ENCODE measurements around the gene DIS3L2.

The DIS3L2 gene

DNA sequence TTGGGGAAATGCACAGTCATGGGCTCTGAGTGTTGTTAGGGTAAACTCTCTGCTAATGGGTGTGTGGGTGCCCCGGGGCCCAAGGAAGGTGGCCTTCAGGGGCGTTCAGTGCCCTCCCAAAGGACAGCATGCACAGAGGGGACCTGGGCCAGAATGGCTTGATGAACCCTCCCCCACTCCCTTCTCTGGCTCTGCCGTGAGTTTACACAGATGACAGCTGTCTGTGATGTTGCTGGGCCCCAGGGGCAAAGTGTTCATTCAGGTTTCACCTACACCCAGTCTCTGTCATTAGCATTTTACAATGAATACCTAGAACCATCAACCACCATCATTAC is 38.5 kb upstream of the DIS3L2 start:
- no peak for TF ChIP-seq Cebpa-rat (IDR thresholded peaks at IDR 0.05)
- Histone ChIP-seq H4K20me1 (peaks cover 38% of the 10 kb centered on the region), H3K4me1 (peaks cover 46% of the 10 kb centered on the region), H3K27ac (no peak overlapping the region), H3K4me2 (peak overlapping the region; percentile 100; the same call in 1 of the 2 replicates), H3K9me3 (no peaks in the 10 kb centered on the region), H3K4me3 (no peak overlapping the region), H3K36me3 (peaks cover 30% of the 10 kb centered on the region; the same call in 1 of the 2 replicates), H3K9ac (no peak overlapping the region), H3K27me3 (peaks cover 38% of the 10 kb centered on the region)

DNA sequence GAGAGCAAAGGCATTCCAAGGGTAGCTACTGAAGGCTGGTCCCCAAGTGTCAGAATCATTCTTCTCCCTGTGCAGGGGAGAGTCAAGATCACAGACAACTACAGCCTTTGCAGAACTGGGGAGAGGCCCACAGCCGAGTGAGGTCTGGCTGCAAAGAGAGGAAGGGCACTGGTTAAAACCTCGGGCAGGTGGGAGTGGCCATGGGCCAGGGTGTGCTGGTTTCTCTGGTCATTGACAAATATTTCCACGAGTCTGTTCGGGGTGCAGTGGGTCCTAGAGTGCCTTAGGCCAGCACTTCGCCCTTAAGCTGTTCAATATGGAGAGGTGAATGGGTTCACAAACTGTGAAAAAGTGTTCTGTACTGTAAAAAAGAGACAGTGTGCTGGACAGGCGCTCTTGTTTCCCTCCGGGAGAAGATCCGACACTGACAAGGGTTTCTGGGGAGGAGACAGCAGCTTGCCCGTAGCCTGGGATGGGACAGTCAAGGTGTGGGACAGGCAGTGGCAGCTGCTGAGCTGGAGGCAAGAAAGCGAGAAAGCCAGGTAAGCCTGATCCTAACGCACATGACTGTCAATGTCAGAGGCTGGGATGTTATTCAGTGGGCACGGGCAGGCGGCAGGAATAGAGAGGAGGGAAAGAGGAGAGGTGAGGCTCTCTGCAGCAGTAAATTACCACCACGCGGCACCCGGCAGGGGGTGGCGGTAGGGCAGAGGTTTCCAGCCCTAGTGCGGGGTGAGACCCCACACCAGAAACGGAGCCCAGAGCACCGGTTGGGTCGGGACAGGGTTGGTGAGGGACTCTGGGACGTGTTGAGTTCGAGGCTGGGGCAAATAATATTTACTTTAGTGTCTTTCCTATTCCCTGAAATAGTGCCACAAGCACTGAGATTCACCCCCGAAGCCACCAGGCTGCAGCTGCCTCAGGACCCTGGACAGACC is 37.3 kb upstream of the DIS3L2 start:
- peak overlapping the region; percentile 100 for H3K4me2 ChIP-seq
- H3K4me3 ChIP-seq = peak overlapping the region; percentile 82
- H3K36me3 ChIP-seq = peaks cover 30% of the 10 kb centered on the region; the same call in 1 of the 2 replicates
- peaks cover 58% of the 10 kb centered on the region for H3K4me1 ChIP-seq
- peak overlapping the region; percentile 79 for H3K9ac ChIP-seq
- H3K27me3 ChIP-seq = peaks cover 41% of the 10 kb centered on the region
- peaks cover 38% of the 10 kb centered on the region for H4K20me1 ChIP-seq
- no peak for TF ChIP-seq Cebpa-rat (IDR thresholded peaks at IDR 0.05)
- no peak overlapping the region for H3K27ac ChIP-seq
- no peaks in the 10 kb centered on the region for H3K9me3 ChIP-seq

DNA sequence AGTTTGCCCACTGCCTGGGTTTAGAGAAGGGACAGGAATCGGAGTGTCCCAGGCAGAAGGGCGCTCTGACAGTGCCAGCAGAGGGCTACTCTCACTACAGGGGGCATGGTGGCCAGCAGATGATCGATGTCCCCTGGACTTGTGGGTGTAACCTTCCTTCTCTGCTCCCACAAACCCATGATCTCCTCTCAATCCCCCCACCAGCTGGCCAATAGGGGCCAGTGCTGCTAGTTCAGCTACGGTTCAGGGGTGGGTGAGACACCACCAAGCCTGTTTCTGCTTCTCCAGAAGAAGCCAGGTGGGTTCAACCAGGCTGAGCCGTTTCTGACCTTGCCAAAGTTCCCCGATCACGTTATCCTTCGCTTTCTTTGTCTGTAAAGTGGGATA is 36.6 kb upstream of the DIS3L2 start:
- Histone ChIP-seq H3K4me1 (peaks cover 65% of the 10 kb centered on the region), H3K4me3 (peak overlapping the region; percentile 82), H3K36me3 (peaks cover 30% of the 10 kb centered on the region; the same call in 1 of the 2 replicates), H3K9me3 (no peaks in the 10 kb centered on the region), H3K27ac (no peak overlapping the region), H3K4me2 (peak overlapping the region; percentile 100), H4K20me1 (peaks cover 38% of the 10 kb centered on the region), H3K9ac (peak overlapping the region; percentile 79), H3K27me3 (peaks cover 41% of the 10 kb centered on the region)
- no peak for TF ChIP-seq Cebpa-rat (IDR thresholded peaks at IDR 0.05)

- peak overlapping the region; percentile 69 for H3K27ac ChIP-seq
Observed at GRCh38 chr2:231925303-231926179, 36.0 kb upstream of the DIS3L2 start.

DNA sequence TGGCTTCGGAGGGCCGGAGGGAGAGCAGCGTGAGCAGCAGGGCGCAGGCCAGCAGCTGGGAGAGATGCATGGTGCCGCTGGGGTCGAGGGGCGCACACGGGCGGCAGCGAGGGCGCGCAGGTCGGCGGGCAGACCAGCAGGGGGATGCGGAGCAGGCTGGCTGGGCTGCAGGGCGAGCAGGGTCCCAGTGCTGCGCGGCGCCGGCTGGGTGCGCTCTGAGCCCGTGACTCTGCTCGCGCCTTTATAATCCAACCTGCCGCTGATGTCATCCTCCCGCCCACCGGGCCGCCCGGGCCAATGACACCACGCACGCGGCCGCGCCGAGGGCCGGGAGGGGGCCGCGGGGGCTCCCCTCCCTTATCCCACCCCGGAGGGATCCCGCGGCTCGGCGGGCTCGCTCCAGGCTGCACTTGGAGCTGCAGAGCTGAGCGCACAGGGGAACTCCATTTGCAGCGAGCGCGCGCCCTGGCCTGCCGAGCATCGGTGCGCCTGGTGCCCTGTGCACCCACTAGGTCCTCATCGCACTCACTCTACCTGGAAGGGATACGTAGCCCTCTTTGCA is 35.3 kb upstream of the DIS3L2 start, which contains the start of gene NPPC:
TSS of gene NPPC (minus strand) at position 217 of the 562 bp plus-strand sequence. CDS start at position 70, 147 bp downstream.
- Histone ChIP-seq H3K27me3 (peaks cover 41% of the 10 kb centered on the region), H3K4me3 (peak within 1 kb of the TSS; percentile 82)

More at GRCh38 chr2:231925303-231926179, 36.0 kb upstream of the DIS3L2 start:
- Histone ChIP-seq H3K27me3 (peaks cover 41% of the 10 kb centered on the region), H3K9ac (peak overlapping the region; percentile 79), H3K4me1 (peaks cover 71% of the 10 kb centered on the region), H4K20me1 (peaks cover 38% of the 10 kb centered on the region), H3K4me3 (peak overlapping the region; percentile 82), H3K36me3 (peaks cover 30% of the 10 kb centered on the region; the same call in 1 of the 2 replicates), H3K9me3 (no peaks in the 10 kb centered on the region), H3K4me2 (peak overlapping the region; percentile 100)
- no peak for TF ChIP-seq Cebpa-rat (IDR thresholded peaks at IDR 0.05)

DNA sequence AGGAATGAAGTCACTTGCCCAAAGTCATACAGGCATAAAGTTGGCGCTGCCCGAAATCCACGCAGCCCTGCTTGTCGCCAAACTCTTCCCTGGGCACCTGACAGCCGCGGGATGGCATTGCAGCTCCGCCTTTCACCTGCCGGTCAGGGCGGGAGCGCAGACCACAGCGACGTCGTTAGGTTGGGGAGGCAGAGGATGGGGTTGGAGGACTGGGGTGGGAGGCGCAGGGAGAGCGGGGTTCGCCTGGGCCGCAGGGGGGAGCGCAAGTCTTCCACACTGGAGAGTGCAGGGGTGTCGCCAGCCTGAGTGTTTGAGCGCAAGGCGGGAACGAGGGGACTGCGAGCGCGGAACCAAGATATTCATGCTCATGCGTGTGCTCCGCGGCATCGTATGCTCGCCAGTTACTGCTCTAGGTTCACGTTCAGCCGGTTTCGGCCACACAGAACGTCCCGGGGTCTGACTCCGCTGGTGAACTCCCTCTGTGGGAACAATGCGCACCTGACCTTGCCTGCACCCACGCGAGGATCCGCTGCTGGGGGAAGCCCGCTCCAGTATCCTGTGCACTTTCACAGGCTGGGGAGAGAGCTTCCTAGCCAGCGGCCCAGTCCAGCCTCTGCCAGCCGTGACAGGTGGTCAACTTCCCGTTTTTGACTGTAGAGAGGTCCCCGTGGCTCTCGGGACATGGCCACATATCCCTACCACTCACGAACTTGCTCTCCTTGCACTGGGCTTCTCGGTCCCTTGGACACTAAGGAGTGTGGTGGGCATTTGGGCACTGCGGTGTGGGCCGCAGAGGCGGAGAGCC is 34.5 kb upstream of the DIS3L2 start:
- Histone ChIP-seq H3K27ac (no peak overlapping the region), H3K4me3 (peak overlapping the region; percentile 82), H3K27me3 (peaks cover 41% of the 10 kb centered on the region), H3K36me3 (peaks cover 24% of the 10 kb centered on the region; the same call in 1 of the 2 replicates), H4K20me1 (peaks cover 38% of the 10 kb centered on the region), H3K9ac (no peak overlapping the region), H3K9me3 (no peaks in the 10 kb centered on the region), H3K4me1 (peaks cover 86% of the 10 kb centered on the region), H3K4me2 (peak overlapping the region; percentile 100)
- no peak for TF ChIP-seq Cebpa-rat (IDR thresholded peaks at IDR 0.05)

More for the DNA sequence above, 35.3 kb upstream of the DIS3L2 start, which contains the start of gene NPPC:
- H3K36me3 ChIP-seq = peaks cover 27% of the 10 kb centered on the region; the same call in 1 of the 2 replicates
- peaks cover 78% of the 10 kb centered on the region for H3K4me1 ChIP-seq
- H3K9me3 ChIP-seq = no peaks in the 10 kb centered on the region
- peak within 1 kb of the TSS; percentile 79 for H3K9ac ChIP-seq
- H4K20me1 ChIP-seq = peaks cover 38% of the 10 kb centered on the region
- H3K4me2 ChIP-seq = peak within 1 kb of the TSS; percentile 100
- TF ChIP-seq Cebpa-rat (IDR thresholded peaks at IDR 0.05) = no peak
- peak within 1 kb of the TSS; percentile 69 for H3K27ac ChIP-seq

- peaks cover 32% of the 10 kb centered on the region for H4K20me1 ChIP-seq
- no peak for TF ChIP-seq Cebpa-rat (IDR thresholded peaks at IDR 0.05)
- peak overlapping the region; percentile 82; the same call in 1 of the 2 replicates for H3K4me3 ChIP-seq
- peaks cover 41% of the 10 kb centered on the region for H3K27me3 ChIP-seq
- peaks cover 87% of the 10 kb centered on the region for H3K4me1 ChIP-seq
- H3K9ac ChIP-seq = no peak overlapping the region
- H3K9me3 ChIP-seq = no peaks in the 10 kb centered on the region
- H3K27ac ChIP-seq = no peak overlapping the region
- peaks cover 19% of the 10 kb centered on the region; the same call in 1 of the 2 replicates for H3K36me3 ChIP-seq
- H3K4me2 ChIP-seq = peak overlapping the region; percentile 100
Observed at GRCh38 chr2:231927566-231927890, 34.0 kb upstream of the DIS3L2 start.

- Histone ChIP-seq H3K27me3 (peaks cover 41% of the 10 kb centered on the region), H3K27ac (no peak overlapping the region), H4K20me1 (peaks cover 23% of the 10 kb centered on the region), H3K4me3 (no peak overlapping the region), H3K36me3 (peaks cover 10% of the 10 kb centered on the region; the same call in 1 of the 2 replicates), H3K9ac (no peak overlapping the region), H3K4me2 (peak overlapping the region; percentile 100; the same call in 1 of the 2 replicates), H3K4me1 (peaks cover 87% of the 10 kb centered on the region), H3K9me3 (no peaks in the 10 kb centered on the region)
- no peak for TF ChIP-seq Cebpa-rat (IDR thresholded peaks at IDR 0.05)
Observed at GRCh38 chr2:231928481-231928880, 33.0 kb upstream of the DIS3L2 start.

All from BLaER1 (cell line).